HepG2 (cell line): ENCODE data around the gene ANAPC1. TPM values are rescaled to one million over a fixed set of nuclear protein-coding genes. Genes with fewer than 3 reads are reported as not detected.

Experiments used
- ATAC-seq: fragments of 200-7000 bp; cut with Tn5 transposase; 3 replicates; pipeline ENCODE4 v1.9.1; 2020; ENCODE audit warnings: mild to moderate bottlenecking, moderate library complexity
- BruUV-seq: library from RNA; stranded (reverse); fragments of 400-500 nt; replicated peaks from 2 replicates; lab custom pipeline; 2021; lab: Mats Ljungman, UMichigan
- CTCF ChIA-PET: fragments of 300-600 bp; formaldehyde crosslinking; extraction: SDS; loops from one replicate; lab custom pipeline; 2021; ENCODE audit warnings: low total read pairs, inconsistent platforms, low intra/inter-chr PET ratio; lab: Yijun Ruan, JAX
- POLR2A ChIA-PET: fragments of 350-600 bp; sonication (Branson Sonifier 250); formaldehyde crosslinking; loops from one replicate; lab custom pipeline; 2020; ENCODE audit warnings: antibody characterized with exemption, inconsistent platforms; lab: Yijun Ruan, JAX
- DNase-seq: peaks from one replicate; pipeline ENCODE4 v3.0.0-alpha.2; 2015; ENCODE audit warnings: low spot score
- FAIRE-seq: peaks from 3 replicates; lab custom pipeline; 2011; peaks lifted over from hg19 to GRCh38; lab: Jason Lieb, UNC
- H2AFZ ChIP-seq: one replicate; pipeline ENCODE4 v1.6.1; 2011; ENCODE audit warnings: low read length, inconsistent platforms
- H3K27ac ChIP-seq: fragments of 300-600 bp; 3 replicates; pipeline ENCODE4 v1.8.0; 2011; ENCODE audit warnings: mixed run types, mild to moderate bottlenecking, mixed read lengths, low read length, inconsistent platforms; ENCODE audit not compliant: insufficient read depth; ENCODE audit errors: extremely low read length
- H3K27me3 ChIP-seq, 2 experiments: fragments of 200-600 bp in 1 of 2; 2 replicates in 1 of 2; 3 replicates in 1 of 2; pipeline versions ENCODE4 v1.6.0 to v1.8.0; 2011; ENCODE audit warnings: low read length in 2 of 2, mild to moderate bottlenecking in 2 of 2, moderate library complexity in 2 of 2, inconsistent platforms in 1 of 2; ENCODE audit not compliant: insufficient read depth in 2 of 2, control insufficient read depth in 1 of 2
- H3K36me3 ChIP-seq, 2 experiments: fragments of 200-600 bp in 1 of 2; replicated peaks in 1 of 2; 2 replicates in 1 of 2; 3 replicates in 1 of 2; pipeline versions ENCODE4 v1.5.1 to v1.8.0; 2011; ENCODE audit warnings: low read length in 2 of 2, inconsistent platforms in 1 of 2; ENCODE audit not compliant: insufficient read depth in 2 of 2, control insufficient read depth in 1 of 2
- H3K4me1 ChIP-seq: 2 replicates; pipeline ENCODE4 v1.5.1; 2012; ENCODE audit warnings: low read length, inconsistent platforms; ENCODE audit not compliant: insufficient read depth
- H3K4me2 ChIP-seq: 2 replicates; pipeline ENCODE4 v1.6.0; 2011; ENCODE audit warnings: low read depth, low read length, inconsistent platforms
- H3K4me3 ChIP-seq, 3 experiments: fragments of 200-600 bp in 1 of 3; sonication (generic), shearing (Covaris generic) in 1 of 3; replicated peaks in 1 of 3; 2 replicates each; pipeline ENCODE4 v1.5.1; 2011 to 2016; ENCODE audit warnings: low read length in 3 of 3, inconsistent platforms in 2 of 3, low read depth in 2 of 3, mild to moderate bottlenecking in 2 of 3, control low read depth in 1 of 3, mixed read lengths in 1 of 3; ENCODE audit not compliant: insufficient read depth in 1 of 3
- H3K79me2 ChIP-seq: one replicate; pipeline ENCODE4 v1.6.1; 2011; ENCODE audit warnings: low read length, inconsistent platforms; ENCODE audit not compliant: insufficient read depth
- H3K9ac ChIP-seq: 2 replicates; pipeline ENCODE4 v1.6.0; 2011; ENCODE audit warnings: mild to moderate bottlenecking, low read depth, low read length, inconsistent platforms; ENCODE audit not compliant: insufficient read depth
- H3K9me3 ChIP-seq: 2 replicates; pipeline ENCODE4 v1.5.1; 2012; ENCODE audit warnings: mild to moderate bottlenecking, low read length
- H4K20me1 ChIP-seq: 2 replicates; pipeline ENCODE4 v1.6.0; 2011; ENCODE audit warnings: inconsistent platforms, mild to moderate bottlenecking, low read length, moderate library complexity; ENCODE audit not compliant: insufficient read depth
- AHR ChIP-seq: IDR thresholded peaks from 2 replicates; pipeline ENCODE4 v1.6.1; 2018; ENCODE audit warnings: missing genetic modification reagents, missing compliant biosample characterization
- FLYWCH1 ChIP-seq: sonication (generic); formaldehyde crosslinking; IDR thresholded peaks from 2 replicates; pipeline ENCODE4 v1.8.1; 2023; ENCODE audit warnings: mild to moderate bottlenecking, missing genetic modification reagents
- MLLT10 ChIP-seq: sonication (generic); formaldehyde crosslinking; IDR thresholded peaks from 2 replicates; pipeline ENCODE4 v1.4.0; 2020; ENCODE audit warnings: missing genetic modification reagents
- NFYC ChIP-seq: IDR thresholded peaks from 2 replicates; pipeline ENCODE4 v1.6.1; 2016; ENCODE audit warnings: missing genetic modification reagents, missing compliant biosample characterization
- RARA ChIP-seq: IDR thresholded peaks from 2 replicates; pipeline ENCODE4 v1.6.1; 2016; ENCODE audit warnings: missing genetic modification reagents, missing compliant biosample characterization
- RFX1 ChIP-seq: fragments of 450-650 bp; IDR thresholded peaks from 2 replicates; pipeline ENCODE4 v1.6.1; 2017
- RXRA ChIP-seq: sonication (generic); formaldehyde crosslinking; IDR thresholded peaks from 2 replicates; pipeline ENCODE4 v1.5.1; 2020; ENCODE audit warnings: missing genetic modification reagents
- TRIM22 ChIP-seq: fragments of 450-650 bp; IDR thresholded peaks from 2 replicates; pipeline ENCODE4 v1.6.1; 2017
- ZNF232 ChIP-seq: sonication (generic); formaldehyde crosslinking; IDR thresholded peaks from 2 replicates; pipeline ENCODE4 v1.4.0; 2020; ENCODE audit warnings: missing genetic modification reagents, borderline replicate concordance
- ZNF3 ChIP-seq: IDR thresholded peaks from 2 replicates; pipeline ENCODE4 v1.7.0; 2017; ENCODE audit warnings: inconsistent platforms
- ZNF337 ChIP-seq: sonication (generic); formaldehyde crosslinking; IDR thresholded peaks from 2 replicates; pipeline ENCODE4 v1.5.1; 2020; ENCODE audit warnings: missing genetic modification reagents, low read depth, mild to moderate bottlenecking, borderline replicate concordance
- ZNF431 ChIP-seq: sonication (generic); formaldehyde crosslinking; IDR thresholded peaks from 2 replicates; pipeline ENCODE4 v1.9.0; 2022; ENCODE audit warnings: missing genetic modification reagents, low read depth, mild to moderate bottlenecking, borderline replicate concordance
- ZNF639 ChIP-seq: conservative IDR thresholded peaks from 2 replicates; pipeline ENCODE4 v1.6.1; 2018; ENCODE audit warnings: missing genetic modification reagents
- ZNF737 ChIP-seq: sonication (generic); formaldehyde crosslinking; IDR thresholded peaks from 2 replicates; pipeline ENCODE4 v1.5.0; 2020; ENCODE audit warnings: missing genetic modification reagents, mild to moderate bottlenecking, borderline replicate concordance
- WGBS: methylation state at CpG from one replicate; pipeline ENCODE4 v1.1.6; 2017; ENCODE audit warnings: low lambda C conversion rate; 5-methylcytosine and 5-hydroxymethylcytosine counted together
- in situ Hi-C: cut with HindIII; loops from 2 replicates; pipeline ENCODE4 v1.10.0; 2017; ENCODE audit warnings: low pct_unique_long_range_greater_than_20kb; ENCODE audit not compliant: extremely low pct_ligation_motif_present
- intact Hi-C: fragments of 100-400 bp; cut with micrococcal nuclease; formaldehyde crosslinking; loops from one replicate; pipeline ENCODE4 v1.10.0; 2022; ENCODE audit not compliant: unreplicated experiment
- polyA plus RNA-seq, 8 experiments: library from polyadenylated mRNA; depleted of rRNA in 3 of 8; stranded (reverse) in 7 of 8; unstranded in 1 of 8; fragments of >200 nt; fragmentation: Illumina TruSeq in 4 of 8; extraction: Trizol in 4 of 8; gene quantifications; 2 replicates each; pipeline versions ENCODE4 v1.2.1 to v1.2.3, GENCODE V29; 2011 to 2016; ENCODE audit warnings: low read depth in 4 of 8, missing spikeins in 1 of 8, mixed read lengths in 1 of 8; ENCODE audit not compliant: insufficient read depth in 1 of 8
- total RNA-seq, 5 experiments: library from RNA; depleted of rRNA; stranded (reverse); fragments of >200 nt; fragmentation: Illumina TruSeq; extraction: Trizol; gene quantifications; 2 replicates each; pipeline ENCODE4 v1.2.3, GENCODE V29; 2016; ENCODE audit warnings: low read depth in 1 of 5
- TF ChIP-seq, protein P1 (sequence below): sonication (generic); formaldehyde crosslinking; IDR thresholded peaks from 2 replicates; pipeline ENCODE4 v1.4.0; 2020; ENCODE audit warnings: mild to moderate bottlenecking, low read depth, missing genetic modification reagents

The ANAPC1 gene
- total and polyA plus RNA-seq, 2 of the 13 experiments (the other 11 are each of a cell fraction or from before 2014, with no cell fraction given): 50.0 to 89.7 TPM

- Histone ChIP-seq H3K4me3 (no peak overlapping the region), H3K4me2 (no peak overlapping the region), H3K79me2 (peaks cover 44% of the 10 kb centered on the region), H2AFZ (no peak overlapping the region), H3K4me1 (peaks cover 38% of the 10 kb centered on the region), H3K9me3 (no peaks in the 10 kb centered on the region), H4K20me1 (no peaks in the 10 kb centered on the region), H3K27me3 (no peaks in the 10 kb centered on the region), H3K27ac (no peak overlapping the region), H3K9ac (no peak overlapping the region), H3K36me3 (peaks cover 8 to 34% of the 10 kb centered on the region in 2 experiments)
- DNase-seq (no peak), FAIRE-seq (no peak), ATAC-seq (no peak)
- CTCF ChIA-PET: no interaction called here
- in situ Hi-C loops: no loop called here
- intact Hi-C loops: loop anchor here (5.0 kb wide), 1 partner anchor 37 kb away; no protein-coding TSS in a partner anchor
- WGBS: 96% methylated on average over 3 of the region's 3 CpGs
- BruUV-seq: no TSS peak
- POLR2A ChIA-PET: no interaction called here
- TF ChIP-seq FLYWCH1 (no peak), RXRA (CRISPR knock-in tag) (no peak), TRIM22 (no peak), ZNF737 (CRISPR knock-in tag) (no peak), MLLT10 (CRISPR knock-in tag) (no peak), RARA (no peak), ZNF639 (CRISPR knock-in tag) (no peak), ZNF337 (CRISPR knock-in tag) (no peak), RFX1 (no peak), ZNF3 (no peak), ZNF232 (CRISPR knock-in tag) (no peak), ZNF431 (CRISPR knock-in tag) (no peak), AHR (CRISPR knock-in tag) (no peak), NFYC (CRISPR knock-in tag) (no peak)
- TF ChIP-seq, protein P1, sequence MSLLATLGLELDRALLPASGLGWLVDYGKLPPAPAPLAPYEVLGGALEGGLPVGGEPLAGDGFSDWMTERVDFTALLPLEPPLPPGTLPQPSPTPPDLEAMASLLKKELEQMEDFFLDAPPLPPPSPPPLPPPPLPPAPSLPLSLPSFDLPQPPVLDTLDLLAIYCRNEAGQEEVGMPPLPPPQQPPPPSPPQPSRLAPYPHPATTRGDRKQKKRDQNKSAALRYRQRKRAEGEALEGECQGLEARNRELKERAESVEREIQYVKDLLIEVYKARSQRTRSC (CRISPR knock-in tag): no peak
Measured at GRCh38 chr2:111924617-111925107, 40.7 kb upstream of the ANAPC1 start.
